GM18519 (cell line): ENCODE data around the gene RNF43.
"Not testable (repeated sequence)": the region's sequence is repeated elsewhere in the genome, so short reads cannot be mapped to it uniquely, and the experiment has no call there.

Experiments used
- ATAC-seq: cut with Tn5 transposase; IDR thresholded peaks from one replicate; pipeline ENCODE4 v1.9.1; 2021; ENCODE audit warnings: mild to moderate bottlenecking, moderate library complexity; ENCODE audit not compliant: unreplicated experiment, low FRiP score

RNF43 gene

GRCh38 chr17:58410714-58411407, 6.5 kb downstream of the RNF43 start:
- no peak for ATAC-seq

DNA sequence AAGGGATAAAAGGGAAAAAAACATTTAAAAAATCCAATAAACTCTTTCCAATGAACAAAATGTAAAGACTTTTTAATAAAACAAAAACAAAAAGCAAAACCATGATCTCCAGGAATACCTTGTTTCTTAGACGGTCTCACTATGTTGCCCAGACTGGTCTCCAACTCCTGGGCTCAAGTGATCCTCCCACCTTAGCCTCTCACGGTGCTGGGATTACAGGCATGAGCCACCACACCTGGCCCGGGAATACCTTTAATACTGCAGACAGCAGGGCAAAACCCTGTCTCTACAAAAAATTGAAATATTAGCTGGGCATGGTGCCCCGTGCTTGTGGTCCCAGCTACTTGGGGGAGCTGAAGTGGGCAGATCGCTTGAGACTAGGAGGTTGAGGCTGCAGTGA, 7.9 kb downstream of the RNF43 start:
- no peak for ATAC-seq

GRCh38 chr17:58403311-58403710, 14.0 kb downstream of the RNF43 start:
- ATAC-seq: no peak

GRCh38 chr17:58402679-58403078, 14.7 kb downstream of the RNF43 start:
- ATAC-seq: no peak

DNA sequence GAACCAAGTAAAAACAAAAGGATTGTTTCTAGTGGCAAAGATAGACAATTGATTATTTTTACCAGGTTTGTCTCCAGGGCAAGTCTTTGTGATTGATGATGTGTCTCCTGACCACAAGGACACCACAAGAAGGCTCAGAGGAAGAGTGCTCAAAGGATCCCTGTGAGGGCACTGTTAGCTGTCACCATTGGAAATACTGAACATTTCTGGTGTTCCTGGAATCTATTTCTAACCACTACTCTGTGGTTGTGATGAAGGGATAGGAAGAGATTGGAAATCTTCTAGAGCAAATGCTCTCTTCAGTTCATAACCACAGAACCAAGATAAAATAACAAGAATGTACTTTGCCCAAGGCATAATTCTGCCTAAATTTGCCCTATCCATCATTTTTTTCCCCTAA, 15.3 kb downstream of the RNF43 start:
- ATAC-seq: no peak

DNA sequence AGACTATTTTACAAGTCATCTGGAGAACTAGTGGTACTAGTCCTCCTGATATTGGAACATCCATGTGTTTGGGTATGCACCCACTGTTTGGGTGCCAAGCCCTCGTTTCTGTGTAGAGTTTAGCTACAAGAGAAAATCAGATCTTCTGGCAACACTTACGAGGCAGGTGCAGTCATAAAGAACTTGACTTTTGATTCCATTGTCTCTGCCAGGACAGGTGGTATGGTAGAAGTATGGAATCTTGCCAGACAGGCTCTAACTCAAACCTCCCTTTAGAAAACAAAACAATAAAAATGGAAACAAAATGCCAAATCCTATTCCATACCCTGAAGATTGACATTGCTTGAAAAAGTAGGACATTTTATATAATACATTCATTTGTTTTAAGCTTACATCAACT, 16.0 kb downstream of the RNF43 start:
- ATAC-seq: no peak

DNA sequence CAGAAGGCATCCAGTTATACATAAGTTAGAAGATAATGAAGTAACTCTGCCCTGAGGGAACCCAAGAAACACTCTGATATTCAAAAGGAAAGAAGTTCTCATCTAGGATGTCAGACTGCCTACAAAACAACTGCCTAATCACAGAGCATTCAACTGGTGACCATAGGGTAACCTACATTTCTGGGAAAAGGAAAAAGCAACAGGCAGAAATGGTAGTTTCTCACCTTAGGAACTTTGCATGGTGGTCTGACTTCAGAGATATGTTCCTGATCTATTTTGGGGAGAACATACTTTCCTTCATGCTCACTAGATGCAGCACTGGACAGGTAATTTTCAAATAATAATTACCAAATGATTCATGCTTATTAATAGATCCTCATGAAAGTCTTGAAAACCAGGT, 16.5 kb downstream of the RNF43 start:
- no peak for ATAC-seq

DNA sequence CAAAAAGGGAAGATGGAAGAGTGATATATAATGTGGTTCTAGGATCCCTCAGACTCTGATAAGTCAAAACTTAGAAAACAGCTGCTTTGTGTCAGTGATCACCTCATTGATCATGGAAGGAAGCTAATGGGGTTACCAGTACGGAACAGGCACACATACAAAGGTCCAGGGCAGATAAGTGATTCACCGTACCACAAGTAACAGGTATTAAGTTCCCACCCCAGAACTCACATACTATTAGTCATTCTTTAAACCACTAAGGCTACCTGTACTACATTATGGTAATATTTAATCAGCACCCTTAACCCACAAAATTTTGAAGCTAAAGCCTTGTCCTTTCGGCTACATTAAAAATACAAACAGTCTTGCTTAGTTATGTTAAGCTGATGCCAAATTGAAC, 17.4 kb downstream of the RNF43 start:
- no peak for ATAC-seq

DNA sequence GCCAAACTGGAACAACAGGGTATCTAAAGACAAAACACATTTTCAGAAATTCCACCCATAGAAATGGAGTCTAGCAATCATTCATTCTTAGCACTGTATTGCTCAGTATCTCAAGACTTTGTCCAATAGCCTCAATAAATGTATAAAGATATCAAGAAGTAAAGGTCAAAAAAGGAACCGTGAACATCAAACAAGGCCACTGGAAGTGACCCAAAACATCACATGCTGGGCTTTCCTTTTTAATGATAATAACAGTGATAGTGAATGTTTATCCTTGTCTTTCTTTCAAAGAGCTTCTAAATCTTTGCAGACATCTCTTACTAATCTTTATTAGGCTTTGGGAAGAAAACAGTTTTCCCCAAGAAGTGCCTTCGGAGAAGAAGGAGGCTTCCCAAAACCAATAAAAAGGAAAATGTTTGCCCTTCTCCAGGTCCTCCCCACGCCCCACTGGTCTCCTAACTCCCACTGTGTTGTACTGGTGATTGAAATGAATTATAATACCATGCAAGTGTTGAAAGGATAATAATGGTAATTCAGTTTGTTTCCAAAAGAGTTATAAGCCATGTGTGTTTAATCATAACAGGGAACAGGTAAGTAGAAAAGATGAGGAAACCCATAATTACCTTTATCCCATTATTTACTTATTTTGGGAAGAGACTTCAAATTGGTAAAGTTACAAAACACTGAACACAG, 18.6 kb downstream of the RNF43 start:
- no peak for ATAC-seq

GRCh38 chr17:58397421-58397820, 19.9 kb downstream of the RNF43 start:
- ATAC-seq: not testable (repeated sequence)

DNA sequence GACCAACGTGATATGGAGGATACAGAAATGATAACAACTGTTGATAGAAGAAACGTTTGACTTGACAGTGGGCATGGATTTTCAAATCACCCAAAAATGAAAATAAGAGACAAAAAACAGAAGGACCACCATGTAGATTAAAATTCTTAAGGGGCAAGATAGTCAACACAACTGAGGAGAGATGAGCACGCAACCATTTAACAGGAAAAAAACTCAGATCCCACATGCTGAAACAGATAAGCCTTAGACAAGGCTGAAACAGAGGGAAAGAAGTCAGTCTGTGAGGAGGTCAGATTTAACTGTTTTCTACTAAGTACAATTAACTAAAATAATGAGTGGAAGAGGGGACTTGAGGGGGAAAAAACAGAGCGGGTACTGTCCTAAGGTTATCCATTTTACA, 21.2 kb downstream of the RNF43 start:
- ATAC-seq: no peak

GRCh38 chr17:58394534-58395223, 22.7 kb downstream of the RNF43 start:
- ATAC-seq: no peak

GRCh38 chr17:58391302-58391984, 25.9 kb downstream of the RNF43 start:
- ATAC-seq: no peak

- no peak for ATAC-seq
Observed at GRCh38 chr17:58390884-58391283, 26.4 kb downstream of the RNF43 start.

GRCh38 chr17:58388302-58389190, 28.8 kb downstream of the RNF43 start:
- ATAC-seq: no peak

DNA sequence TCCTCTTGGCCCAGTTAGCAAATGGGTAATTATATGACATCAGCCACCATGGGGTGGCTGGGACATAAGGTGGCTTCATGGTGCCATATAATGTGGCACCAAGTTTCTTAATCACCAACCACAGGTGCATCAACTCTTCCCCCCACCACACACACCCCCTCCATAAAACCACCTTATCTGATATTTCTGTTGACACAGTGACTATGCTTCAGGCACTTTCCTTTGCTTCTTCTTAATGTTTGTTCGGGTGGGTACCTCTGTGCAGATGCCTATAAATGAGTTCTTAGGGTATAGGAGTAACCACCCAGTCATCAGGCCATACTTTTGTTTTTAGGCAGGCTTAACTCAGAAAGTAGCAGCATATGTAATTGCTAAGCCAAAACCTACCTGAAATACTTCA, 29.5 kb downstream of the RNF43 start:
- ATAC-seq: no peak

GRCh38 chr17:58386708-58387107, 30.6 kb downstream of the RNF43 start:
- no peak for ATAC-seq

GRCh38 chr17:58385359-58385899, 31.9 kb downstream of the RNF43 start:
- ATAC-seq: no peak

DNA sequence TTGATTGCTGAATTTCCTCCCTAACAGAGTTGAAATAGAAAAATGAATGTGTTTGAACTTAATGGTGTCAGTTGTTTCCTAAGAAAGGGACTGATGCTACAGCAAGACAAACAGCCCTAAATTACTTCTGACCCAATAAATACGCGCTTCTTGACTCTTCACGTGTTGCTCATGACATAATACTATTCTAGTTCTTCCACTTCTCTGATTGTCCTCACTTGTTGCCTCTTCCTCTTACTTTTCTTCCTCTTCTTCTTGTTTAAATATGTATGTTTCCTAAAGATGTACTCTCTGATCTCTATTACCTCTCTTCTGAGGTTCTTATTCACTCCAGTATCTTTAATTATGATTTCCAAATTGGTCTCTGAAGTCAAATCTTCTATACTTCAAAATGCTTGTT, 32.4 kb downstream of the RNF43 start:
- no peak for ATAC-seq

- no peak for ATAC-seq
Observed at GRCh38 chr17:58383892-58384462, 33.4 kb downstream of the RNF43 start.
